ENCODE measurements around the gene TNFRSF18. TPM values are rescaled to one million over a fixed set of nuclear protein-coding genes. Genes with fewer than 3 reads are reported as not detected.

TNFRSF18 gene
- polyA plus RNA-seq, 1 donor from 2014 or later = not detected

GRCh38 chr1:1167398-1167821 lies 39.0 kb downstream of the TNFRSF18 start:
- no peaks in the 10 kb centered on the region for H3K79me2 ChIP-seq (replicated peaks; ENCODE audit: insufficient read depth, low read length)
- no peaks in the 10 kb centered on the region for H3K27me3 ChIP-seq (ENCODE audit: insufficient read depth, low read depth, low read length)

GRCh38 chr1:1166642-1167397 lies 39.6 kb downstream of the TNFRSF18 start:
- Histone ChIP-seq H3K9me3 (ENCODE audit: low read length) (no peaks in the 10 kb centered on the region), H3K36me3 (ENCODE audit: insufficient read depth, low read length) (no peaks in the 10 kb centered on the region), H3K9ac (ENCODE audit: low read length) (no peak overlapping the region), H3K4me2 (ENCODE audit: low read length) (no peak overlapping the region), H3K27ac (ENCODE audit: low read length) (no peak overlapping the region), H3K79me2 (replicated peaks; ENCODE audit: insufficient read depth, low read length) (no peaks in the 10 kb centered on the region), H3F3A (ENCODE audit: insufficient read depth, low read length, poor library complexity, severe bottlenecking) (no peaks in the 10 kb centered on the region), H3K27me3 (ENCODE audit: insufficient read depth, low read depth, low read length) (no peaks in the 10 kb centered on the region), H2AFZ (ENCODE audit: low read depth, low read length) (no peak overlapping the region), H4K20me1 (ENCODE audit: insufficient read depth) (no peaks in the 10 kb centered on the region), H3K9me2 (ENCODE audit: insufficient read depth, low read length) (no peaks in the 10 kb centered on the region), H3K4me3 (ENCODE audit: low read length) (no peak overlapping the region)
- TF ChIP-seq, protein P1, sequence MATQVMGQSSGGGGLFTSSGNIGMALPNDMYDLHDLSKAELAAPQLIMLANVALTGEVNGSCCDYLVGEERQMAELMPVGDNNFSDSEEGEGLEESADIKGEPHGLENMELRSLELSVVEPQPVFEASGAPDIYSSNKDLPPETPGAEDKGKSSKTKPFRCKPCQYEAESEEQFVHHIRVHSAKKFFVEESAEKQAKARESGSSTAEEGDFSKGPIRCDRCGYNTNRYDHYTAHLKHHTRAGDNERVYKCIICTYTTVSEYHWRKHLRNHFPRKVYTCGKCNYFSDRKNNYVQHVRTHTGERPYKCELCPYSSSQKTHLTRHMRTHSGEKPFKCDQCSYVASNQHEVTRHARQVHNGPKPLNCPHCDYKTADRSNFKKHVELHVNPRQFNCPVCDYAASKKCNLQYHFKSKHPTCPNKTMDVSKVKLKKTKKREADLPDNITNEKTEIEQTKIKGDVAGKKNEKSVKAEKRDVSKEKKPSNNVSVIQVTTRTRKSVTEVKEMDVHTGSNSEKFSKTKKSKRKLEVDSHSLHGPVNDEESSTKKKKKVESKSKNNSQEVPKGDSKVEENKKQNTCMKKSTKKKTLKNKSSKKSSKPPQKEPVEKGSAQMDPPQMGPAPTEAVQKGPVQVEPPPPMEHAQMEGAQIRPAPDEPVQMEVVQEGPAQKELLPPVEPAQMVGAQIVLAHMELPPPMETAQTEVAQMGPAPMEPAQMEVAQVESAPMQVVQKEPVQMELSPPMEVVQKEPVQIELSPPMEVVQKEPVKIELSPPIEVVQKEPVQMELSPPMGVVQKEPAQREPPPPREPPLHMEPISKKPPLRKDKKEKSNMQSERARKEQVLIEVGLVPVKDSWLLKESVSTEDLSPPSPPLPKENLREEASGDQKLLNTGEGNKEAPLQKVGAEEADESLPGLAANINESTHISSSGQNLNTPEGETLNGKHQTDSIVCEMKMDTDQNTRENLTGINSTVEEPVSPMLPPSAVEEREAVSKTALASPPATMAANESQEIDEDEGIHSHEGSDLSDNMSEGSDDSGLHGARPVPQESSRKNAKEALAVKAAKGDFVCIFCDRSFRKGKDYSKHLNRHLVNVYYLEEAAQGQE (IDR thresholded peaks at IDR 0.05; ENCODE audit: borderline replicate concordance) = no peak
- TF ChIP-seq EZH2 (IDR thresholded peaks at IDR 0.05; ENCODE audit: borderline replicate concordance, insufficient read depth, low read length, poor library complexity, severe bottlenecking) (no peak), TAF1 (IDR thresholded peaks at IDR 0.05; ENCODE audit: low read depth) (no peak), POLR2AphosphoS5 (IDR thresholded peaks at IDR 0.05) (no peak), EP300 (conservative IDR thresholded peaks at IDR 0.05; ENCODE audit: poor library complexity, severe bottlenecking) (no peak), RAD21 (conservative IDR thresholded peaks at IDR 0.05) (no peak), SMC3 (conservative IDR thresholded peaks at IDR 0.05; ENCODE audit: poor library complexity) (no peak), MXI1 (conservative IDR thresholded peaks at IDR 0.05; ENCODE audit: poor library complexity, severe bottlenecking) (no peak)
- TF ChIP-seq, protein P2, sequence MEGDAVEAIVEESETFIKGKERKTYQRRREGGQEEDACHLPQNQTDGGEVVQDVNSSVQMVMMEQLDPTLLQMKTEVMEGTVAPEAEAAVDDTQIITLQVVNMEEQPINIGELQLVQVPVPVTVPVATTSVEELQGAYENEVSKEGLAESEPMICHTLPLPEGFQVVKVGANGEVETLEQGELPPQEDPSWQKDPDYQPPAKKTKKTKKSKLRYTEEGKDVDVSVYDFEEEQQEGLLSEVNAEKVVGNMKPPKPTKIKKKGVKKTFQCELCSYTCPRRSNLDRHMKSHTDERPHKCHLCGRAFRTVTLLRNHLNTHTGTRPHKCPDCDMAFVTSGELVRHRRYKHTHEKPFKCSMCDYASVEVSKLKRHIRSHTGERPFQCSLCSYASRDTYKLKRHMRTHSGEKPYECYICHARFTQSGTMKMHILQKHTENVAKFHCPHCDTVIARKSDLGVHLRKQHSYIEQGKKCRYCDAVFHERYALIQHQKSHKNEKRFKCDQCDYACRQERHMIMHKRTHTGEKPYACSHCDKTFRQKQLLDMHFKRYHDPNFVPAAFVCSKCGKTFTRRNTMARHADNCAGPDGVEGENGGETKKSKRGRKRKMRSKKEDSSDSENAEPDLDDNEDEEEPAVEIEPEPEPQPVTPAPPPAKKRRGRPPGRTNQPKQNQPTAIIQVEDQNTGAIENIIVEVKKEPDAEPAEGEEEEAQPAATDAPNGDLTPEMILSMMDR (IDR thresholded peaks at IDR 0.05; ENCODE audit: poor library complexity, severe bottlenecking) = no peak

More at GRCh38 chr1:1167398-1167821, 39.0 kb downstream of the TNFRSF18 start:
- Histone ChIP-seq H3K9me3 (ENCODE audit: low read length) (no peaks in the 10 kb centered on the region), H3K9me2 (ENCODE audit: insufficient read depth, low read length) (no peaks in the 10 kb centered on the region), H3F3A (ENCODE audit: insufficient read depth, low read length, poor library complexity, severe bottlenecking) (no peaks in the 10 kb centered on the region), H3K36me3 (ENCODE audit: insufficient read depth, low read length) (no peaks in the 10 kb centered on the region), H3K4me3 (ENCODE audit: low read length) (no peak overlapping the region), H3K27ac (ENCODE audit: low read length) (no peak overlapping the region), H2AFZ (ENCODE audit: low read depth, low read length) (no peak overlapping the region), H3K9ac (ENCODE audit: low read length) (no peak overlapping the region), H4K20me1 (ENCODE audit: insufficient read depth) (no peaks in the 10 kb centered on the region), H3K4me2 (ENCODE audit: low read length) (no peak overlapping the region)
- no peak for TF ChIP-seq RAD21 (conservative IDR thresholded peaks at IDR 0.05)
- no peak for TF ChIP-seq MXI1 (conservative IDR thresholded peaks at IDR 0.05; ENCODE audit: poor library complexity, severe bottlenecking)
- TF ChIP-seq TAF1 (IDR thresholded peaks at IDR 0.05; ENCODE audit: low read depth) = no peak
- no peak for TF ChIP-seq POLR2AphosphoS5 (IDR thresholded peaks at IDR 0.05)
- TF ChIP-seq, protein P1 (IDR thresholded peaks at IDR 0.05; ENCODE audit: borderline replicate concordance) = no peak
- TF ChIP-seq EP300 (conservative IDR thresholded peaks at IDR 0.05; ENCODE audit: poor library complexity, severe bottlenecking) = no peak
- TF ChIP-seq EZH2 (IDR thresholded peaks at IDR 0.05; ENCODE audit: borderline replicate concordance, insufficient read depth, low read length, poor library complexity, severe bottlenecking) = no peak
- no peak for TF ChIP-seq SMC3 (conservative IDR thresholded peaks at IDR 0.05; ENCODE audit: poor library complexity)
- TF ChIP-seq, protein P2 (IDR thresholded peaks at IDR 0.05; ENCODE audit: poor library complexity, severe bottlenecking) = no peak

Measured in neural cell (in vitro differentiated cells).